ENCODE results near the gene ZXDC. TPM values are rescaled to one million over a fixed set of nuclear protein-coding genes. Genes with fewer than 3 reads are reported as not detected.

Gene ZXDC
- total RNA-seq, 1 experiment from 2014 or later = 28.3 TPM

GRCh38 chr3:126493051-126493450, 17.4 kb upstream of the ZXDC start:
- TF ChIP-seq, protein P1, sequence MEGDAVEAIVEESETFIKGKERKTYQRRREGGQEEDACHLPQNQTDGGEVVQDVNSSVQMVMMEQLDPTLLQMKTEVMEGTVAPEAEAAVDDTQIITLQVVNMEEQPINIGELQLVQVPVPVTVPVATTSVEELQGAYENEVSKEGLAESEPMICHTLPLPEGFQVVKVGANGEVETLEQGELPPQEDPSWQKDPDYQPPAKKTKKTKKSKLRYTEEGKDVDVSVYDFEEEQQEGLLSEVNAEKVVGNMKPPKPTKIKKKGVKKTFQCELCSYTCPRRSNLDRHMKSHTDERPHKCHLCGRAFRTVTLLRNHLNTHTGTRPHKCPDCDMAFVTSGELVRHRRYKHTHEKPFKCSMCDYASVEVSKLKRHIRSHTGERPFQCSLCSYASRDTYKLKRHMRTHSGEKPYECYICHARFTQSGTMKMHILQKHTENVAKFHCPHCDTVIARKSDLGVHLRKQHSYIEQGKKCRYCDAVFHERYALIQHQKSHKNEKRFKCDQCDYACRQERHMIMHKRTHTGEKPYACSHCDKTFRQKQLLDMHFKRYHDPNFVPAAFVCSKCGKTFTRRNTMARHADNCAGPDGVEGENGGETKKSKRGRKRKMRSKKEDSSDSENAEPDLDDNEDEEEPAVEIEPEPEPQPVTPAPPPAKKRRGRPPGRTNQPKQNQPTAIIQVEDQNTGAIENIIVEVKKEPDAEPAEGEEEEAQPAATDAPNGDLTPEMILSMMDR (conservative IDR thresholded peaks at IDR 0.05) = no peak
- Histone ChIP-seq H4K5ac (ENCODE audit: insufficient read length, low read depth, low read length) (no peak overlapping the region), H3K4me2 (ENCODE audit: insufficient read depth, insufficient read length, low read length) (no peak overlapping the region), H3K14ac (ENCODE audit: insufficient read depth, low read length) (no peak overlapping the region), H3K79me1 (ENCODE audit: insufficient read depth, low read depth, low read length, poor library complexity, severe bottlenecking) (no peaks in the 10 kb centered on the region), H3K56ac (ENCODE audit: insufficient read length, low read depth, low read length) (no peak overlapping the region), H3K4ac (ENCODE audit: low read depth, low read length) (no peak overlapping the region), H3K4me1 (ENCODE audit: insufficient read depth, low read length) (no peaks in the 10 kb centered on the region), H3T11ph (ENCODE audit: low read length) (no peak overlapping the region), H3K9ac (ENCODE audit: extremely low read depth, insufficient read length, low read length) (no peak overlapping the region), H2BK5ac (ENCODE audit: insufficient read length, low read length) (no peak overlapping the region), H2BK12ac (ENCODE audit: insufficient read length, low read depth, low read length) (no peak overlapping the region), H2BK20ac (ENCODE audit: low read depth, low read length, poor library complexity, severe bottlenecking) (no peak overlapping the region), H3K27me3 (ENCODE audit: insufficient read depth, low read length) (no peaks in the 10 kb centered on the region), H3K9me3 (ENCODE audit: control insufficient read depth, low read depth, low read length) (no peaks in the 10 kb centered on the region), H2BK15ac (ENCODE audit: low read depth, low read length) (no peak overlapping the region), H4K8ac (replicated peaks; ENCODE audit: insufficient read length, low read depth, low read length) (no peak overlapping the region), H4K20me1 (ENCODE audit: control insufficient read depth, insufficient read depth, insufficient read length) (no peaks in the 10 kb centered on the region), H3K79me2 (ENCODE audit: insufficient read depth, low read length) (no peaks in the 10 kb centered on the region), H2BK120ac (ENCODE audit: low read depth, low read length, poor library complexity, severe bottlenecking) (no peak overlapping the region), H4K91ac (ENCODE audit: insufficient read length, low read depth, low read length) (no peak overlapping the region), H3K23ac (ENCODE audit: insufficient read length, low read depth, low read length) (no peak overlapping the region), H2AK5ac (ENCODE audit: insufficient read length, low read length) (no peak overlapping the region), H3K23me2 (ENCODE audit: insufficient read length, low read depth, low read length, poor library complexity, severe bottlenecking) (no peaks in the 10 kb centered on the region), H3K27ac (ENCODE audit: insufficient read length, low read depth, low read length) (no peak overlapping the region), H2AFZ (ENCODE audit: low read length) (no peak overlapping the region), H3K18ac (ENCODE audit: insufficient read length, low read depth, low read length) (no peak overlapping the region)
- no CpG with 5 or more reads among the region's 14 CpGs for WGBS (ENCODE audit: extremely low coverage, insufficient read length, low lambda C conversion rate)
- DNase-seq = no peak
- Mint-ChIP-seq H3K27ac (no peak overlapping the region), H3K36me3 (ENCODE audit: insufficient read depth in 1 of 3, low read depth in 3 of 3) (no peaks in the 10 kb centered on the region; a peak in 1 of 7 replicates), H3K27me3 (ENCODE audit: low read depth) (peaks cover 2% of the 10 kb centered on the region; the same call in 1 of the 2 replicates), H3K4me3 (no peak overlapping the region), H3K9me3 (no peaks in the 10 kb centered on the region), H3K4me1 (peaks cover 2 to 8% of the 10 kb centered on the region in 2 experiments)
